ENCODE results near the gene PIEZO1.

PIEZO1 gene

GRCh38 chr16:88699180-88699579 is 85.8 kb downstream of the PIEZO1 start:
- no peak for DNase-seq

- DNase-seq: no peak
These were observed 86.4 kb downstream of the PIEZO1 start for GRCh38 chr16:88698646-88699045.

- DNase-seq: no peak
These were observed 87.0 kb downstream of the PIEZO1 start for GRCh38 chr16:88697831-88698615.

GRCh38 chr16:88697116-88697830 is 87.7 kb downstream of the PIEZO1 start:
- no peak for DNase-seq

GRCh38 chr16:88696441-88696840 is 88.6 kb downstream of the PIEZO1 start:
- no peak for DNase-seq

GRCh38 chr16:88695753-88696152 is 89.3 kb downstream of the PIEZO1 start:
- DNase-seq: no peak

- DNase-seq: no peak
These were observed 89.8 kb downstream of the PIEZO1 start for GRCh38 chr16:88695218-88695617.

GRCh38 chr16:88694221-88695087 is 90.6 kb downstream of the PIEZO1 start:
- DNase-seq: no peak

- no peak for DNase-seq
These were observed 91.4 kb downstream of the PIEZO1 start for GRCh38 chr16:88693420-88694177.

- no peak for DNase-seq
These were observed 92.2 kb downstream of the PIEZO1 start for GRCh38 chr16:88692861-88693260.

- peak in 1 of 2 donors; percentile 40 for DNase-seq
These were observed 93.0 kb downstream of the PIEZO1 start for GRCh38 chr16:88691924-88692560.

GRCh38 chr16:88691129-88691813 is 93.7 kb downstream of the PIEZO1 start:
- no peak for DNase-seq

- no peak for DNase-seq
These were observed 94.5 kb downstream of the PIEZO1 start for GRCh38 chr16:88690341-88691128.

GRCh38 chr16:88688013-88688778 is 96.8 kb downstream of the PIEZO1 start:
- DNase-seq: no peak

GRCh38 chr16:88687676-88688012 is 97.4 kb downstream of the PIEZO1 start:
- DNase-seq: no peak

GRCh38 chr16:88687254-88687576 is 97.8 kb downstream of the PIEZO1 start:
- DNase-seq: no peak

GRCh38 chr16:88686439-88687253 is 98.4 kb downstream of the PIEZO1 start, which contains the start of gene SNAI3:
TSS of gene SNAI3 (minus strand) at chr16:88686507. CDS start at chr16:88686406, 101 bp downstream.
- peak; percentile 87 to 91 for DNase-seq

- peak; percentile 49 to 50 for DNase-seq
These were observed 99.0 kb downstream of the PIEZO1 start for GRCh38 chr16:88686062-88686438.

Measured in stimulated activated CD4-positive, alpha-beta T cell treated with anti-CD3 and anti-CD28 coated beads, Interleukin-2, amount 100 ng/mL, for 24 hours (primary cell).